D341Med (cell line): ENCODE results near the gene ATP13A1.

Experiments
- DNase-seq: peaks from one replicate; pipeline ENCODE4 v3.0.0; 2012; ENCODE audit warnings: low spot score

The ATP13A1 gene

GRCh38 chr19:19662871-19663255 lies 613 bp downstream of the ATP13A1 start:
- no peak for DNase-seq

- DNase-seq = peak; percentile 16
Measured at GRCh38 chr19:19662344-19662743, 1.1 kb downstream of the ATP13A1 start.

GRCh38 chr19:19661675-19662251 lies 1.7 kb downstream of the ATP13A1 start:
- peak; percentile 72 for DNase-seq

GRCh38 chr19:19661141-19661674 lies 2.3 kb downstream of the ATP13A1 start:
- no peak for DNase-seq

GRCh38 chr19:19659646-19660245 lies 3.7 kb downstream of the ATP13A1 start:
- no peak for DNase-seq

- peak; percentile 86 for DNase-seq
Measured at GRCh38 chr19:19657397-19657783, 6.1 kb downstream of the ATP13A1 start.

GRCh38 chr19:19656451-19657396 lies 6.8 kb downstream of the ATP13A1 start:
- DNase-seq = peak; percentile 59

- DNase-seq = no peak
Measured at GRCh38 chr19:19655641-19656343, 7.7 kb downstream of the ATP13A1 start.

GRCh38 chr19:19655051-19655594 lies 8.4 kb downstream of the ATP13A1 start:
- no peak for DNase-seq

GRCh38 chr19:19654441-19654840 lies 9.0 kb downstream of the ATP13A1 start:
- peak; percentile 20 for DNase-seq

GRCh38 chr19:19653597-19654147 lies 9.8 kb downstream of the ATP13A1 start:
- DNase-seq = peak; percentile 17

GRCh38 chr19:19652482-19653295 lies 10.8 kb downstream of the ATP13A1 start:
- peak; percentile 19 for DNase-seq

- peak; percentile 19 for DNase-seq
Measured at GRCh38 chr19:19651076-19651475, 12.4 kb downstream of the ATP13A1 start.

GRCh38 chr19:19650331-19650730 lies 13.1 kb downstream of the ATP13A1 start:
- no peak for DNase-seq

GRCh38 chr19:19649580-19649995 lies 13.9 kb downstream of the ATP13A1 start:
- no peak for DNase-seq

GRCh38 chr19:19649155-19649554 lies 14.3 kb downstream of the ATP13A1 start:
- DNase-seq = no peak

GRCh38 chr19:19647037-19647835 lies 16.2 kb downstream of the ATP13A1 start:
- DNase-seq = no peak

- no peak for DNase-seq
Measured at GRCh38 chr19:19645233-19645870, 18.1 kb downstream of the ATP13A1 start.

GRCh38 chr19:19644054-19644388 lies 19.5 kb downstream of the ATP13A1 start:
- DNase-seq = no peak
